ENCODE measurements around the gene KCNJ18.
"Not testable (repeated sequence)": the region's sequence is repeated elsewhere in the genome, so short reads cannot be mapped to it uniquely, and the experiment has no call there.

KCNJ18 gene

GRCh38 chr17:21751111-21751510 is 58.8 kb downstream of the KCNJ18 start:
- not testable (repeated sequence) for DNase-seq (ENCODE audit: low read depth in 2 of 3, low spot score in 1 of 3)
